IPS DF 19.7 (cell line): Measurements from ENCODE around the gene CXCR3.

Experiments
- DNase-seq: peaks from one replicate; pipeline ENCODE4 v3.0.0-alpha.2; 2013; ENCODE audit warnings: low read depth, low spot score

CXCR3 gene

DNA sequence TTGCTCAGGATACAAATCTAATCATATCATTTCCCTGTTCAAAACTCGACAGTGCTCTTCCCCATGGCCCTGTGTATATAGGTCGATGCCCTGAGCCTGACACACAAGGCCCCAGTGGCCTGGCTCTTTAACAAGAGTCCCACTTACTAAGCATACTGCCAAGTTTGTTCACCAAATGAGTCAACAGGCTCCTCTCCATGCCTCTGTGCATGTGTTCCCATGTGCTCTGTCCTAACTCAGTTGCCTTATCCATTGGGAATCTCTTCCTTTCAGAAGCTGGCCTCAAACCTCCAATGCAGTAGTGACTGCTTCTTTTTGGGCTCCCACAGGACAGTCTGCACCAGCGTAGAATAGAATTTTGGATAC is 18.9 kb upstream of the CXCR3 start:
- DNase-seq, result no peak

DNA sequence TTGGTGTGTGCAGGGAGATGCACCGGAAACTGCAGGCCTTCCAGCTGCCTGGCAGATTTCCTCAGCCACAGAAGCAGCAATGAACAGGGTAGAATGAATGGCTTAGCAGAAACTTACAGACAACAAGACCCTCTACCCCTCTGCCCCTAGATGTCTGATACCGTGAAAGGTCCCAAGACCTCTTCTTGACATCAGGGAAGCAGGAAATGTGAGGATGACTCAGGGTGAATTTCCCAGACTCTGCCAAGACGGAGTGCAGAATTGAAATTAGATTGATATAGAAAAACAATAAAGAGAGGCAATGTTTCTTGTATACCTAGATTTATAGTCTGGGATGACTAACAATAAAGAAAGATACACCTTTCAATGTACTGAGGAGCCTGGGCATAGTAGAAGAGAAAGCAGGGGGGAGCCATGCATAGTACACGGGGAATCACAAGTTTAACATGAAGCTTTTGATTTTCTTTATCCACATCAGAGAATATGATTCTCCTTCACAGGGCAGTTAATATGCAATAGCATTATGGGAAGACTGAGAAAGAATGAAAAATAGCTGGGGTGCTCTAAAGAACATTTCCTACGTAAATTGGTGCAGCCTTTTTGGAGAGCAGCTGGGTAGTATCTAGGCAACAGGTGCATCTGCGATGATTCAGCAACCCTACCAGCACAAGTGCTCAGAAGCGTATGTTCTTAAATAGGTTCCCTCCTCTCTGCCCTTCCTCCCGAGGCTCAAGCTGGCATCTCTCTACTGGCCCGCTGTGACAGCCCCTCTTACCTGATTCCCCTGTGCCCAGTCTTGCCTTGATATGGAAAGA is 18.3 kb upstream of the CXCR3 start:
- no peak for DNase-seq

DNA sequence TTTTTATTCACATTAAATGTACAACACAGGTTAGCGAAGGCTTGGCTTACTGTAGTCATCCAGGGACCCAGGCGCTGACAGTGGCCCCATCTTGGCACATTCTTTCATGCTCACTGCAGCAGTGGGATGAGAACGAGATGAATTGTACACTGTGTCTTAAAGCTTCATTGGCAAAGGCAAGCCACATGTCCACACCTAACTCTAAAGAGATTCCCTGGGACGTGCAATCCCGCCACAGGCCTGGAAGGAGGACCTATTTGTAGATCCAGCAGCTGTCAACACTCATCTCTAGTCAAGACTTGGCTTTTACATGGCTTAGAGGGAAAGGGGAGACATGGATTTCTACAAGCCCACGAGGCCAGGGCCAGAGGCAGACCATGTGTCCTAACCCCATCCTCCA is 16.1 kb upstream of the CXCR3 start:
- no peak for DNase-seq

DNA sequence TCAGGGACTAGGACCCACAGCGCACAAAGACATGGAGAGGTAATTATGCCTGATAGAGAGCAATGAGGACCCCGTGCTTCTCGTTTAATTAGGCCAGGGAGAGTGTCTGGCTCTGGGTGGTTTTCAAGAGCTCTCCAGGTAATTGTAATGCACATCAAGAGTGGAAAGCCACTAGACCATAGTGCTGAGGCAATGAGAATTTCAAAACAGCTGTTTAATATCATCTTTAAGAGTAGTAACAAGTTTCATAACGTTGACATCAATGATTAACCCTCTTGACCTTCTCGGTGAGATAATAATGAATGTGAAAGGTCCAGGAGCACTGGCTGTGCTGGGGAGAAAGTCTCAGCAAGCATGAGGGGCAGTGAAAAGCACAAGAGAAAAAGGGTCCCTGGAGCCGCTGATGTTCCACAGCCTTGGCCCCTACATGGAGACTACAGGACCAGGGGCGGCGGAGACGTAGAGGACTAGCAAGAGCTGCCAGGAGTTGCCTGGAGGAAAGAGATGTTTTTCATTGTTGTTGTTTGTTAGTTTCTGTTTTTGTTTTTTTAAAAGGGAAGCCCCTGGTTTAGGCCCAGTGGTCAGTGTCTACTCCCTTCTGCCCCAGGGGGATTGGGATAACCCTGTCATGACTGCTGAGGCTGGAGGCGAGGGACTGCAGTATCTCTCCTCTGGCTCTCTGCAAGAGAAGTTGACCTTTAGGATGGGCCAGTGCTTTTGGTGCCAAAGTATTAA is 14.8 kb upstream of the CXCR3 start:
- DNase-seq, result no peak

DNA sequence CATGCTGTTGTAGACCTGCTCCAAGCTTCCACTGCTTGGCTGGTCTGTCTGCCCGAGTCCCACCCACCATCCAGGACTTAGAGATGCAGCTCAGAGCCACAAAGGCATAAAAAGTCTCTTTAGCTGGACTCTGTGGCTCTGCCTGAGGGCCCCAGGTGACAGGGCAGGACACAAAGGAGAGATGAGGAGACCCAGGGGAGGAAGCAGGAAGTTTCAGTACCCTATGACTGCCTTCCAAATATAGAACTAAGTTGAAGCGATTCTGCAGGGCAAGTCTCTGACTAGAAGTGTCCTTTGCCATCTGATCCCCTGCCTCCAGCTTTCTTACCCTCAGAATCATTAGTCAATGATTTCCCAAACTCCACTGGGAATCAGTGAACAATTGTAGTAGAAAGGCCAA is 11.2 kb upstream of the CXCR3 start:
- DNase-seq, result no peak

DNA sequence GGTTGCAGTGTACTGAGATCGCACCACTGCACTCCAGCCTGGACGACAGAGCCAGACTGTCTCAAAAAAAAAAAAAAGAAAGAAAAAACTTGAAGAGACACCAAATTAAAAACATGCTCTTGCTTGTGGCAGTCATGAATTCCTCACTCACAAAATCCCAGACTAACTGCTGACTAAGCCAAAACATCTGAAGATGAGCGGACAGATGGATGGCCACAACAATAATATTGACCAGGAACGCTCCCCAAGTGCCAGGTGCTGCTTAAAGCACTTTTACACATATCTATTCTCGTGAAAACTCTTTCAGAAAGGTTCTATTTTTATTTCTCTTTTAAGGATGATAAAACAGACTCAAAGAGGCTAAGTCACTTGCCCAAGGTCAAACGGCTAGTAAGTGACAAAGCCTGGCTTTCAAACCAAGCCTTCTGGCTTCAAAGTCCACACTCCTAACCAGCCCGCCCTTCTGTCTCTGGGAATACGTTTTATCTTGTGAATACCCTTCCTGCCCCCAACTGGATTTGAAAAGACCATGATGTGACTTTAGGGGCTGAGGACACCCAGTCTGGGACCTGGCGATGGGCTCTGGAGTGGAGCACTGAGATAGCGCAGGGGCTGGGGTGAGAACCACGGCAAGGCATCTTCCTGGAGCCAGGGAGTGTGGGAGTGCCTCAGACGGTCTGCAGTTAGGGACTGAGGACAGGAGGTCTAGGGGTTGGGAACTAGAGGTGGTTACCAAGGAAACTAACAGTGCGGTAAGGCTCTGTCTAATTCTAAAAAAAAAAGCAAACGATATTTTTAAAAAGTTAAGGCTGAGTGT is 9.5 kb upstream of the CXCR3 start:
- DNase-seq, result no peak

DNA sequence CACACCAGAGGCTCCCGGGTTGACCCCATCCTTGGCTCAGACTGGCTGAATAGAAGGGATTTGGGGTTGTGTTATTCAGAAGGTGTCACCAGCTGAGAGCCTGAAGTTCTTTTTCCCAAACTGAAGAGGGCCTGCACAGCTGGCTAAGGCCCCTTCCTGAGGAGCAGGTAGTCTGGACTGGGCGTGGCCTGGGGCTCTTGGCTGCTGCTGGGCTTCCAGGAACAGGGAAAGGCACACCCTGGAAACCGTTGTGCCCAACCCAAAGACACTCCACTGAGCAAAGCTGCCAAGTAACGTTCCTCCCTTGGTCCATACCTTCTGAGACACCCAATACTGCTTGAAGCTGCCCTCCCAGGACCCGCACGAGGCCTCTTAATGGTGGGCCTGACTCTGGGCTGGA is 8.3 kb upstream of the CXCR3 start:
- DNase-seq, result no peak

DNA sequence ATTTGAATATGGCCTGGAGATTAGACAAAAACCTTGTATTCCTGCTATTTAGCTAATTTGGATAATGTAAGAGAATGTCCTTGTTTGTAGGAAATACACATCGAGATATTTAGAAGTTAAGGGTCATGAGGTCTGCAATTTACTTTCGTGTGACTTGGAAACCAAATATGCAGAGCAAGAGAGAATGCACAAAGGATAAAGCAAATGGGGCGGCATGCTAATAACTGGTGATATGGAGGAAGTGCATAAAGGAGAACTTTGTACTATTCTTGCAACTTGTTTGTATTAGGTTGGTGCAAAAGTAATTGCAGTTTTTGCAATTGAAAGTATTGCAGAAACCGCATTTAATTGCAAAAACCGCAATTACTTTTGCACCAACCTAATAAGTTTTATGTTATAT is 7.2 kb upstream of the CXCR3 start:
- no peak for DNase-seq

DNA sequence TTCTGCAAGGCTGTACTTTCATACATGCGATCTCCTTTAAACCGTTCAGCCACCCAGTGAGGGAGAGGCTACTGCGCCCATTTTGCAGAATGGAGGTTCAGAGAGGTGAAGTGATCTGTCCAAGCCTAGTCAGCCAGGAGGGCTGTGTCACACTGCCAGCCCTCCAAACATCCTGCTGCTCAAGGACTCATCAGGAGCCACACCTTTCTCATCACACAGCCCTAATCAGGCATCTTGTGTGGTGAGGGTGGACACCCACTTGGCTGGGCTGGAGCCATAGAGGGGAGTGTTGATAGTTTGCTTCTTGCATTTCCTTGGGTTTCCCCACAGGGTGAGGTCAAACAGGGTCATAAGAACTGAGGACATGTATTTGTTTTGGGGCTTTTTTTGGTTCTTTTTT is 5.4 kb upstream of the CXCR3 start:
- DNase-seq, result no peak

DNA sequence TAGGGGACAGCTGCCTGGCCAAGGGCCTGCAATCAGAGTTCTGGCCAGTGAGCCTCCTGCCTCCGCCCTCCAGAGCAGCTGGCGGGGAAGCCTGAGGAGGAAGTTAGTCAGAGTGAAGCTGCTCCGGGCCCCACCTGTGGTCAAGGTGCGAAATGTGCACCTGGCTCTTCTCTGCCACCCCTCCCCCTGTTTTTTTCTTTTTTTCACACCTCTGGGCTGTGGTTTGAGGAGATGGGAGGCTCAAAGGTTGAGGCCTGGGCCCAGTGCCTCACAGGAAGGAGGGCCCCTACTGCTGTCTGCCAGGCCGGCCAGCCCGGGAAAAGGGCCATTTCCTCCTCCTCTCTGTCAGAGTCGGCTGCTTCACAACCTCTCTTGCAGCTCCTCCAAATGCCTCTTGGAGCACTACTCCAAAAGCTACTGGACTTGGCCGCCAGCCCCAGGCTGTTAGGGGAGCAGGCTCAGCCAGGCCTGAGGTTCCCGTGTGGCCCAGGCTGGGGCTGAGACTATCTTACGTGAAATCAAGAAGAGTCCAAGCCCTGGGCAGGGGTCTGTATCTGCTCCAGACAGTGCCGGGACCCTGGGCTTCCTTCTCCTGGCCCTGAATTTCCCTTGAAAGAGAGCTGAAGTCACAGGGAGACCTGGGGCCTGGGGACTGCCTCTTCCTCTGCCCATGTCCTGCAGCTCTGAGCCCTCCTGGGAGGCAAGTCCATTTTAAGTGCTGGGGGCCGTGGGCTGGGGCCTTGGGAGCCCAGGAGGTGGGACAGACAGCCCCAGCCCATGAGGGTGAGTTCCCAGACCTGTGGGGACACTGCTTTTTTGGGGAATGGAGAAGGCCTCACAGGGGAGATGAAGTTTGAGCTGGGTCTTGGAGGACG is 4.5 kb upstream of the CXCR3 start:
- DNase-seq, result peak; percentile 25

DNA sequence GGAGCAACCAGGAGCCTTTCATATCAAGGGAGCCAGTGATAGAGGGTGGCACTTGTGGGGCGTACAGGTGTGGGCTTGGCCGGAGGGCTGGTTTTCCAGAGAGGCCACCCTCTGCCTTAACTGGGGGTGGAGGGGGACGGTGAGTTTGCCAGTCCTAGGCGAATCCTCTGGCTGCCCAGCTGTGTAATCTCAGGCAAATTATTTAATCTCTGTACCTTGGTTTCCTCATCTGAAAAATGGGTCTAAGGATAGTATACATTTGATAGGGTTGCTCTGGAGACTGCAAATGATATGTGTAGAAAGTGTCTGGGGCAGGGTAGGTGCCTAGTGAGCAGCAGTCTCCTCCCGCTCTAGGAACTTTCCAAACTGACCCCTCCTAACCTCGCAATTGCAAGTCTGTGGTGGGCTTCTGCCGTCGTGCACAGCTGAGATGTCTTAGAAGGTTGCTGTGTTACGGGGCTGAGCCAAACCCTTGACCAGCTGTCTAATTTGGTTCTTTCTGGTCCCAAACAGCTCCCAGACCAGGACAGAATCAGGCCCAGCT is 3.8 kb upstream of the CXCR3 start:
- DNase-seq, result no peak

DNA sequence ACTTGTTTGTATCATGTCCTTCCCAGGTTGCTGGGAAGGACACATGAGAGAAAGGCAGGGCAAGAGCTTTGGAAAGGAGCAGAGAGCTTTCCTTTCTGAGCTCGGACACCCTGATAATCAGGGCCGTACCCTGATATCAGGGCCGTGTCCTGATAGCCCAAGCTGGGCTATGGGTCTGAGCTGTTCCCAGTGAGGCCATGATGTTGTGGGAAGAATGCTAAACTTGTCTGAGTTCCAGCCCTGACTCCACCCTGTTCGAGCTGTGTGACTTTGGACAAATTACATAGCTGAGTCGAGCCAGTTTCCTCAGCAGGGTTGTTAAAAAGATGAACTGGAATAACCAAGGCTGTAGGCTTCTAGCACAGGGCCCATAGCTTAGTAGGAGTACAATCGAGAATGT is 3.3 kb upstream of the CXCR3 start:
- DNase-seq, result no peak

DNA sequence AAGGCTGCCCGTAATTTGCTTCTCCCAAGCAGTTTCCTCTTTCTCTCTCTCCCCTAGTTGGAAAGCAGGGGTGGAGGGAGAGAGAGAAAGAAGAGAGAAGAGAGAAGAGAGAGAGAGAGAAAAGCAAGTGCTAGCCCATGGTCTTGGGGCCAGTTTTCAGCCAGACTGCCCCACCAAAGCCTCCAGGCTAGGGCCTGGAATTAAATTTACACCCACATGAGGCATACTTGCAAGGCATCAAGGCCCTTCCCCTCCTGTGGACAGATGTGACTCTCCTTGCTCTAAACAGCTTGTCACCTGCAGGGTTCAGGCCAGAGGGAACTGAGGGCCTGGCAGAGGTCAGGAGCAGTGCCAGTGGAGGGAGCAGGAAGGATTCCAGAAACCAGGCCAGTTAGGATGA is 1.7 kb upstream of the CXCR3 start:
- no peak for DNase-seq

DNA sequence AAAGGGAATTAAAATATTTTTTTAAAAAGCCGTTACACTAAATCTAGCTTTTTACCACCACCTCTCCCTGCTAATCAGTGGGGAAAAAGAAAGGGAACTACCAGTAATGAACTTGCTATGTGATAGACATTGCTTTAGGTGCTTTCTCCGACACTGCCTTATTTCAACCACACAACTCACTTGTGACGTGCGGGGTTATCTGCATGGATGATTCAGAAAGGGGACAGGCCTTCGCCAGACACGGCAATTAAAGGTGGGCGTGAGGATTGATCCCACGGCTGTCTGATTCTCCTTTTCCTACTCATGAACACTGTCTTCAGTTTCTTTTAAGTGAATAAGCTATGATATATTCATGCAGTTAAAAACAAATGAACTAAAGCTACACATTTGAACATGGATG is 882 bp upstream of the CXCR3 start:
- no peak for DNase-seq

DNA sequence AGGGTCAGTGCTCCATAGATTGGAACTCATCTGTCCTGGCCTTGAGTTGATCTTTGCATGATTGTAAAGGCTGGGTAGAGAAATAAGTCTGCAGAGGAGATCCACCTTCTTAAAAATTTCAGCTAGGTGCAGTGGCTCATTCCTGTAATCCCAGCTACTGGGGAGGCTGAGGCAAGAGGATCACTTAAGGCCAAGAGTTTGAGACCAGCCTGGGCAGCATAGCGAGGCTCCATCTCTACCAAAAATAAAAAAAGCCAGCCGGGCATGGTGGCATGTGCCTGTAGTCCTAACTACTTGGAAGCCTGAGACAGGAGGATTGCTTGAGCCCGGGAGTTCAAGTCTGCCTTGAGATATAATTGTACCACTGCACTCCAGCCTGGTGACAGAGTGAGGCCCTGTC is 476 bp upstream of the CXCR3 start:
- no peak for DNase-seq

DNA sequence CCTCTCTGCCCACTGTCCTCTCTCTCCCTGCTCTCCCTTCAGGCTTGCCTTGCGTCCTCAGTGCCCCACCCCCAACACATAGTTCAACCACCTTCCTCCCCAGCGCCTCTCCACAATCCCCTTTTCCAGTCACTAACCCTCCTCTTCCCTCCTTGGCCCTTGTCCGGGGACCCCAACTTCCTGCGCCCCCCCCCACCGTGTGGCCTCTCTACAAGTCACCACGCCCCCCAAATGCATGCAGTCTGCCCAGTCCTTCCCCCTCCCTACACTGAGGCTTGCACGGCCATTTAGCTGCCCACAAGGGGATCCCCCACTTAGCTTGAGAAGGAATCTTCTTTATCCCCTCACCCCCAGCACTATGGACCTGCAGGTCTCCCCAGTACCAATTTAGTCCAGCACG is 569 bp downstream of the CXCR3 start:
- no peak for DNase-seq

DNA sequence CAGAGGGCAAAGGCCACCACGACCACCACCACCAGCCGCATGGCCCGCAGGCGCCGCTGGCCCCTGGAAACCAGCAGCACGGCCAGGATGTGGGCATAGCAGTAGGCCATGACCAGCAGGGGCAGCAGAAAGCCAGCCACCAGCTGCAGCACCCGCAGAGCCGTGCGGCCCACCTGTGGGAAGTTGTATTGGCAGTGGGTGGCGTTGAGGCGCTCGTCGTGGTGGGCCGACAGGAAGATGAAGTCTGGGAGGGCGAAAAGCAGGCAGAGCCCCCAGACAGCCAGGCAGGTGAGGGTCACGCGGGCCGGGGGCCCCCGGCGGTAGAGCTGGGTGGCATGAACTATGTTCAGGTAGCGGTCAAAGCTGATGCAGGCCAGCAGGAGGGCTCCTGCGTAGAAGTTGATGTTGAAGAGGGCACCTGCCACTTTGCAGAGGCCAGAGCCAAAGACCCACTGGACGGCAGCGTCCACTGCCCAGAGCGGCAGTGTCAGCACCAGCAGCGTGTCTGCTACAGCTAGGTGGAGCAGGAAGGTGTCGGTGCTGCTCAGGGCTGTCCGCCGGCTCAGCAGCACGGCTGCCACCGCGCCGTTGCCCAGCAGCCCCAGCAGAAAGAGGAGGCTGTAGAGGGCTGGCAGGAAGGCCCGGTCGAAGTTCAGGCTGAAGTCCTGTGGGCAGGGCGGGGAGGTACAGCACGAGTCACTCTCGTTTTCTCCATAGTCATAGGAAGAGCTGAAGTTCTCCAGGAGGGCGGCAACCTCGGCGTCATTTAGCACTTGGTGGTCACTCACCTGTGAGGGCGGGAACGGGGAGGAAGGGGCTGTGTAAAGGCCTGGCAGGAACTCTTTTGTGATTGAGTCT is 1.4 kb downstream of the CXCR3 start:
- no peak for DNase-seq

DNA sequence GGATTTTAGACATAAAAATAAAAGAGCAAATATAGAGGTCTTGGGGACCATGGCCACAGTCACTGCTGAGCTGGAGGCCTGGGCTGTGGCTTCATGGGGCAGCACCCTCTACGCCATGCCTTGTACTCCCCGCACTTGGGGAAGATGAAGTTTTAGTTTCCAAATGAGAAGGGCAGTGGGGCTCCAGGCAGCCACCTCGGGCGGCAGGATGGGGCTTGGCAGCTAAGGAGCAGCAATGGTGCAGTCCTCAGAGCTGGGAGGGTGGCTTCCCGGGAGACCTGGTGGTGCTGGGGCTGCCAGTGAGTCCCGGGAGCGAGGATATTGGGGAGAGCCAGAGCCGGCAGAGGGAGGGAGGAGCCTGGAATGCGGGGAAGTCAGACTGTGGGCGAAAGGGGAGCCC is 2.4 kb downstream of the CXCR3 start:
- no peak for DNase-seq

DNA sequence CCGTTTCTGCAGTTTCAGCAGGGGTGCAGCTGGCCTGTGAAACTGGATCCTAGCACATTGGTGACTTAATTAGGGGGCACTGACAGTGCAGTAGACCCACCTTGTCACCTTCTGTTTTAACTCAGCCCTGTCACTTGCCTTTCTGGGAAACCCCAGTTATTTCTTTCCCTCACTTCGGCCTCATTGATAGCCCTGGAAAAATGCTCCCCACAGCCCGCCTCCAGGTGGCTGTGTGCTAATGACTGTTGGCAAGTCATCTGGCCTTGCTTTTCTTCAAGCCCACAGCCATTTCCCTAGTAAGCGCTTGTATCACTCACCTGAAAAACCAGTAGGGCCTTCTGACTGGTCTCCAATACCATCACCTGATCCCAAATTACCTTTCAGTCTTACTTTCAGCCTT is 3.3 kb downstream of the CXCR3 start:
- DNase-seq, result no peak

DNA sequence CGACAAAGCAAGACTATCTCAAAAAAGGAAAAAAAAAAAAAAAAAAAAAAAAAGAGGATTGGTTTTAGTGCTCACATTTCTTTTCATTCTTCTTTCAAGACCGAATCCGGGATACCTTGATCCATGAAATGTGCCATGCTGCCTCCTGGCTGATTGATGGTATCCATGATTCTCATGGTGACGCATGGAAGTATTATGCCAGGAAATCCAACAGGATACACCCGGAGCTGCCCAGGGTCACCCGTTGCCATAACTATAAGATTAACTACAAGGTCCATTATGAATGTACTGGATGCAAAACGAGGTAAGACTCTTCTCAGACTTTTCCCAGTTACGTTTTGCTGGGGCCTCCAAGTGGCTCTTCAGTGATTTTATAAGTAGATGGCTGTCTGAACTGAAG is 6.1 kb downstream of the CXCR3 start:
- DNase-seq, result no peak
